ENCODE measurements around the gene SOX11.

Gene SOX11

GRCh38 chr2:5725072-5725471 lies 32.9 kb downstream of the SOX11 start:
- no peak for DNase-seq

DNA sequence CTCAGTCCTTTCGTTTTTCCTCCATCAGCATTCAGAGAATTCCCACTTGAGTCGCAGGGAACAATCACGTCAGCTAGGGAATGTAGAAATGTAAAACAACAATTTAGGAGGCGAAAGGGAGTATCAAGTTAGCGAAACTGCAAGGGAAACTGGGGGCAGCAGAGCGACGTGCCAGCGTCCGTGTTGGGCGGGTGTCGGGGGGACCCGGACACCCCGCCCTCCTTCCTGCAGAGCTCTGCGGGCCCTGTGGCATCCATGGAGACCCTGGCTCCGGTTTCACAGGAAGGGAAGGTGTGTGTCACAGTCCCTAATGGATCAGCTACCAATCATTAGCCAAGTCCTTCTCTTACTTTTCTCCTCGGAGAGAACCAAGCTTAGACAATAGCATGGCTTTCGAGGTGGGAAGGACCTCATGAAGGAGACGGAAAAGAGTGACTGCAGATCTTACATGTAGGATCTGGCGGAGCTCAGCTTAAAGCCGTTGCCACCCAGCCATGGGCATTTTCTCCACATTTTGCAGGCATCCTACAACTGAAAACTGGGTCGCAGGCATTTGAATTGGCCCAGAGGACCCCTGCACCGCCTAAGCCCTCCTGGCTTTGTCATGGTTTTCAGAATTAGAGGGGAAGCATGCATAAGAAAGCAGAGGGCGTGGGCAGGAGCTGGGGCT lies 33.7 kb downstream of the SOX11 start:
- no peak for DNase-seq

DNA sequence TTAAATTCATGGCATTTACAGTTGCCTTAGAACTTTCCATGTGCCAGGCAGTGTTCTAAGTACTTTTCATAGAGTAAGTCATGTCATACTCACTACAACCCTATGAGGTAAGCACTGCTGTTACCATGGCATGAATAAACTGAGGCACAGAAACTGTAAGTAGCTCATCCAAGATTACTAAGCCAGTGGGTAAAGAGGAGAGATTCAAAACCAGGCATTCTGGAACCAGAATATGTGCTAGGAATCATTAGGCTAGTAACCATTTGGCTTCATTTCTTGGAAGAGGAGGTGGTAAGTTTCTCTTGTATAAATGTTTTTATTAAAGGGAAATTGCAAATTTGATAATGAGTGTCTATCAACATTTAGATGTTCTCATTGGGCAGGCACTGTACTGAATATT lies 35.1 kb downstream of the SOX11 start:
- no peak for DNase-seq

DNA sequence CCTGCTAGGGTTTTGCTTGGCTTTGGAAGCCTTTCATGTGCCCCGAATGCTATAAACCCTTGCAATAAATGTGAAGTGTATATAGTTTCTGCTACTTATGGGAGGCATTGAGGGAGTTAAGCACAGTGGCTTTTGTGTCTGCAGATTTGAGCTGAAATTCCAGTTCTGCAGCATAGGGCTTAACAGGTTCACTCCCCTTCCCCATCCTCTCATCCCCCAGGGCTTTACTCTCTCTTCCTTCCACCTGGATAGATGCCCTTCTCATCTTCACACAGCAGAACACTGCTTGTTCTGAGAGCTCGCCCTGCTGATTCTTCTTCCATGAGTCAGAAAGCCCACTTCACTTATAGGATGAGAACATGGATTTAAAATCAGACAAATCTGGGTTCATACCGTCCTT lies 37.2 kb downstream of the SOX11 start:
- no peak for DNase-seq

DNA sequence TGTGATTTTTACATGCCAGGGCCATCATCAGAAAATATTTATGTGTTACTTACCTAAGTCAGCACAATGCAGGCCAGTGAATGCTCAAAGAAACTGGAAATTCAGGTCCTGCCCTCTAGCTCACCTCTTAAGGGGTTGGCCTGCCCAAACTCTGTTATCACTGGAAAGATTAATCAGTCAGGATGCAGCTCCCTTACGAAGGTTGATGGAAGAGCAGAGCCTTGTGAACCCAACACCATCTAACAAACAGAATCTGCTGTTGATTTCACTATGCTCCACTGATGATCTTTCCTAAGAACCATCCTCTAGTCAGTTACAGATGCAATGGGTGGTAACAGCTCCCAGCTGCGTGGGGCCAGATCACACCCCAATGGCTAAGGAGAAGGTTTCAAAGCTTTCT lies 38.2 kb downstream of the SOX11 start:
- DNase-seq = no peak

- no peak for DNase-seq
These were observed 42.8 kb downstream of the SOX11 start for GRCh38 chr2:5734859-5735520.

- DNase-seq = no peak
These were observed 43.3 kb downstream of the SOX11 start for GRCh38 chr2:5735521-5735861.

DNA sequence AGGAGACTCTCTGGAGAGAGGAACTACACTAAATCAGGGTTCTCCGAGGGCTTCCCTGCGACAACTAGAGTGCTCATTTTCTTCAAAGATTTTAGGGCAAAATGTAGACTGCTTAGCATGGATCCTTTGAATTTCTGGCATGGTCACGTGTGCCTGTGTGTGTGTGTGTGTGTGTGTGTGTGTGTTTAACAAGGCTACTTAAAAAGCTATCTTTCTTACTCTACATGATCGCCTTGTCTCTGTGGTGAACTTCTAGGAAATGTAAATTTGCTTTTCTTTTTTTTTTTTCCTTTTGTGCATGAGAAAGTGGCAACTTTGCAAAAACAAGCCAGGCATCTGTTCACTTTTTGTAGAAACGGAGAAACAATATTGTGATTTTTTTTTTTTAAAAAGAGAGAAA lies 43.9 kb downstream of the SOX11 start:
- DNase-seq = no peak

DNA sequence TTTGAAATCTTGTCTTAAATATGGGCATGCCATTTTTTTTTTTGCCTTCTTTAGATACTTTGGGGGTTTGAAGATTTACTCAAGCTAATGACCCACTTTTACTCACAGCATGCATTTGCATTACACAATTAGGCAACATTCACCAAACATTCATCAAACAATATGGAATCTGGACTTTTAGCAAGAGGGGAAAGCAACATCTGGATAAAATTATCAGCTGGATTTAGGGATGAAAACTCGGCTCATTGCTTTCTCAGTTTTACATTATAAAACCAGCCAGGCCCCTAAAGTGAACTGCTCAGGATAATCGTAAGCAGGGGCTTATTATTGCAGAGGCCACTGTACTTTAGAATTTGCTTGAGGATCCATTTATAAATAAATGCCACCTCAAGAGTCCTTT lies 44.7 kb downstream of the SOX11 start:
- no peak for DNase-seq

- no peak for DNase-seq
These were observed 47.9 kb downstream of the SOX11 start for GRCh38 chr2:5740053-5740452.

DNA sequence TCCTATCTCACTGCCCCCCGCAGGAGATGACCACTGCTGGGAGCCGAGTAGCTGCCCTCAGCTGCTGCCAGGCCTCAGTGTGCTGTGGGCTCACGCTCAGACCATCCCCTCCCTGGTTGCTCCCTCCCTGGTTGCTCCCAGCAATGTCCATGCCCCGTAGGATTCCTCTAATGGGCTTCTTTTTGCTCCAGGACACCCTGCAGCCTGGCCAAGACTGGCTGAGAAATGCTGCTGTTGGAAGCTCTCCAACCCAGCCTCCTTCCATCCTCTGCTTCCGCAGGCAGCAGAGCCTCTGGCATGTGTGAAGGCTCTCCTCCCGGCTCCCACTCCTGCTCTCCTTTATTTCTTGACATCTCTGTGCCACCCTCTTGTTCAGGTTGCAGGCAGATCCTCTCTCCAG lies 48.6 kb downstream of the SOX11 start:
- no peak for DNase-seq

DNA sequence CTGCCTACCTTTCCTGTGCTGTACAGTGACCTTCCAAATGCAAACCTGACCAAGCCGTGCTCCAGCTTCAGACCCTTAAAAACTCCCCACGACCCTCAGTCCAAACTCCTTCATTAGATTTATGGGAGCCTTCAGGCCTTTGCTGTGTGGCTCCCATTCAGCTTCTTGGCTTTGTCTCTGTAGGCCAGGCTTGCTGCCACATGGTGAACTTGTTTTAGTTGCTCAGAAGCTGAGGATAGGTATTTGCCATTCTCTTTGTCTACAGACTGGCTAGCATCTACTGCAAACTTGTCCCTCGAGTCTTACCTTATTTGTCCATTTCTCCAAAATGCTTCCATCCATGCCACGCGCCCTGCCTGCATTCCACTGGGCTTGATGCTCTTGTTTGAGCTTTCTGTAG lies 49.1 kb downstream of the SOX11 start:
- no peak for DNase-seq

DNA sequence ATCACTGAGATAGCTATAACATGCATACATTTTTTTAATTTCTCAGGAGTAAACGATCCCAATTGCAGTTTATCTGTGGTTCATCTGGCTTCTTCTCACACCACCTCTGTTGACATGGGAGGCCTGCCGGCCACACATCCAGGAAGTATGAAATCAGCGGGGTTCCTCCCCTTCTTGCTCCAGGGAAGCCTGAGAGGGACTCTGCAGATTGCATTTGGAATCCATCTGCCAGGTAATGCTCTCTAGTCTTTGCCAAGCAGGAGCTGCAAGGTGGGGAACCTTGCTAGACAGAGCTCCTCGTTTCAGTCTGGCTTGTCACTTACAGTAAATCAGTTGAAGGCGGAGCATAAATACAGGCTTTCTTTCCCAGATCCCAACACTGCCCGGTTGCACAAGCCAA lies 49.9 kb downstream of the SOX11 start:
- no peak for DNase-seq

GRCh38 chr2:5748391-5748790 lies 56.2 kb downstream of the SOX11 start:
- DNase-seq = no peak

DNA sequence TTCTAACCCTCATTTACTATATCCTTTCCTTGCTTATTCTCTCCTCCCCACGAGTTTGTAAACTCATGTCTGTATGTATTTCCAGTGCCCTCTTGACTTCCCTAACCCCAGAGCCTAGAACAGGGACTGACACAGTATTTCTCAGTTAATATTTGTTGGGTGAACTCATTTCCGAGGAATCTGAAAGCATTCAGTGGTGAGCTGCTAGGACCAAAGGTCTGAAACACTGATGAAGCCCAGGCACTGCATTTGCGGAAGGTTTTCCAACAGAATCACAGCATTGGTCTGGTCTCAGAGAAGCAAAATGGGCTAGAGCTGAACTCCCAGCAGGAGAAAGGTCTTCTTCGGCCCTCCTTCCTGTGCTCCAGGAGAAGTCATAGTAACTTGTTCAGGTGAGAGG lies 56.8 kb downstream of the SOX11 start:
- DNase-seq = no peak

GRCh38 chr2:5749347-5749746 lies 57.2 kb downstream of the SOX11 start:
- no peak for DNase-seq
